ENCODE data around the gene WDR6.

The WDR6 gene

DNA sequence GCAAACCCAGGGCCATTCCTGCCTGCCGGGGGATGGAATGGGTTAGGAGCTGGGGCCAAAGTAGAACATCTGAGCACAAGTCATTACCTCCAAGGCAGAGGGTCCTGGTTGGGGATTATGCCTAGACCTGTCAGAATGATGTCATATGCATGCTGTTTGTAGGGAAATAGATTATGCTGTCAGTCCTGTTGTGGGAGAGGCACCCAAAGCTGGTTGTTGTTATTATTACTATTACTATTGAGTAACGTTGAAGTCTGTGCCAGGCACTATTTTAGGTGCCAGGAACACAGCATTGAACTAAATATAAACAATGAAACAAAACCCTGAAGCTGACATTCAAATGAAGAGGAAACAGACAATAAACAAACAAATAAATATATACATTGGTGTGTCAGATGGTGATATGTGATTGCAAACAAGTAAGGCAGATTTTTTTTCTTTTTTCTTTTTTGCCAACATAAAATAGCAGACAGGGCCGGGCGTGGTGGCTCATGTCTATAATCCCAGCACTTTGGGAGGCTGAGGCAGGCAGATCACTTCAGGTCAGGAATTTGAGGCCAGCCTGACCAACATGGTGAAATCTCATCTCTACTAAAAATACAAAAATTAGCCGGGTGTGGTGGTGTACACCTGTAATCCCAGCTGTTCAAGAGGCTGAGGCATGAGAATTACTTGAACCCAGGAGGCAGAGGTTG is 15.2 kb upstream of the WDR6 start:
- TF ChIP-seq, protein P1, sequence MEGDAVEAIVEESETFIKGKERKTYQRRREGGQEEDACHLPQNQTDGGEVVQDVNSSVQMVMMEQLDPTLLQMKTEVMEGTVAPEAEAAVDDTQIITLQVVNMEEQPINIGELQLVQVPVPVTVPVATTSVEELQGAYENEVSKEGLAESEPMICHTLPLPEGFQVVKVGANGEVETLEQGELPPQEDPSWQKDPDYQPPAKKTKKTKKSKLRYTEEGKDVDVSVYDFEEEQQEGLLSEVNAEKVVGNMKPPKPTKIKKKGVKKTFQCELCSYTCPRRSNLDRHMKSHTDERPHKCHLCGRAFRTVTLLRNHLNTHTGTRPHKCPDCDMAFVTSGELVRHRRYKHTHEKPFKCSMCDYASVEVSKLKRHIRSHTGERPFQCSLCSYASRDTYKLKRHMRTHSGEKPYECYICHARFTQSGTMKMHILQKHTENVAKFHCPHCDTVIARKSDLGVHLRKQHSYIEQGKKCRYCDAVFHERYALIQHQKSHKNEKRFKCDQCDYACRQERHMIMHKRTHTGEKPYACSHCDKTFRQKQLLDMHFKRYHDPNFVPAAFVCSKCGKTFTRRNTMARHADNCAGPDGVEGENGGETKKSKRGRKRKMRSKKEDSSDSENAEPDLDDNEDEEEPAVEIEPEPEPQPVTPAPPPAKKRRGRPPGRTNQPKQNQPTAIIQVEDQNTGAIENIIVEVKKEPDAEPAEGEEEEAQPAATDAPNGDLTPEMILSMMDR (IDR thresholded peaks at IDR 0.05; ENCODE audit: low read length, missing control alignments), result no peak
- peak overlapping the region; percentile 69 for H3K4me3 ChIP-seq (replicated peaks; ENCODE audit: low read depth, low read length)
- no peak for DNase-seq (ENCODE audit: low read depth)

DNA sequence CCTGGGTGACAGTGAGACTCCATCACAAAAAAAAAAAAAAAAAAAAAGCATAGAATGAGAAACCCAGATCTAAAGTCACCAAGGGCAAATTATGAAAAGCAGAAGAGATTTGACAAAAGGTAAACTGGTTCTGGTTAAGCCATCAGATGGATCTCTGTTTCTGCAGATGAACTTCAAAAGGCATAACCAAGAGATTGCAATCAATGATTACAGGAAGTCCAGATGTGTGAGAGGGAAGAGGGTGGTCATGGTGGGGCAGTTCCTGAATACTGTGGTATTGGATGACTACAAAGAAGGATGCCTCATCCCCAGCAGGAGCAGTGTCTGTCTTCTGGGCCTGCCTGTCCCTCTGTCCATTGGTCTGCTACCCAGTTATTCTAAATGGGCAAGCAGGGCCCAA is 13.4 kb upstream of the WDR6 start:
- TF ChIP-seq, protein P1 (IDR thresholded peaks at IDR 0.05; ENCODE audit: low read length, missing control alignments), result no peak
- no peak for DNase-seq (ENCODE audit: low read depth)
- no peak overlapping the region for H3K4me3 ChIP-seq (replicated peaks; ENCODE audit: low read depth, low read length)

DNA sequence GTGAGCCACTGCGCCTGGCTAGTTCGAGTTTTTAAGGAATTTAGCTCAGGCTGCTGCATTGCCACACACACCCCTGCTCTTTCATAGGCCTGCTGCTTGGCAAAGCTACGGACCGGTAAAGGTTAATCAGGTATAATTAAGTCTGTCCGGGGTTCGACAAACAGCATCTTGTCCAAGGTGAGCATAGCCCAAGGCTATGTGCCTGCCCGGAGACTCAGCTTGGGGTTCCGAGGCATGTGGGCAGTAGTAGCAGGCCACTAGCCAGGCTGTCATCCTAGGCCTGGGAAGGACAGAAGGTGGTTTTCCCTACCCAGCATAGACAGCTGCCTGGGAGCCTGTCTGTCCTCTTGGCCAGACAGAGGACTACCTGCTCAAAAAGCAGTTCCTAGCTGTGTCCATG is 10.6 kb upstream of the WDR6 start:
- no peak for DNase-seq (ENCODE audit: low read depth)
- TF ChIP-seq, protein P1 (IDR thresholded peaks at IDR 0.05; ENCODE audit: low read length, missing control alignments), result no peak
- no peak overlapping the region for H3K4me3 ChIP-seq (replicated peaks; ENCODE audit: low read depth, low read length)

DNA sequence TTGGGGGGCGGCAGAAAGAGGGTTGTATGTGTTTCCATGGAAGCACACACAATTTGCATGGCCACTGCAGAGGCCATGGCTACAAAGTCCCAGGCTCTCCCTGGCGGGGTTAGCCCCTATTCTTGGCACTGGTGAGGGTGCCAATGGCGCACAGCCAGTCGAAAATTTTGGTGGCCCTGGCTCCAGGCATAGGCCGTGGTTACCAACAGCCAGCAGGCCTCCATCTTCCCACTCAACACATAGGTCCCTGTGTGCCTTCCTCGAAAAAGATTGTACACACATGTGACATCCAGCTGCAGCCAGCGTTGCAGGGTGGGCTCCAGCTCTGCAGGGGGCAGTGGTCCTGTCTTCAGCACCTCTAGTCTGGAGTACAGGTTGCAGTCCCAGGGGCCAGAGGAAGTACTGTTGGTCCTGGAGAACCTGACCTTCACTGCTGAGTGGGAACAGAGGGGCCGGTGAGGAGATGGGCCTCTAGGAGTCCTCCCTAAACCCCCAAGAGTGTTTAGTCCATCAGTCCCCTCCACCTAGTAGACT is 10.0 kb upstream of the WDR6 start:
- no peak overlapping the region for H3K4me3 ChIP-seq (replicated peaks; ENCODE audit: low read depth, low read length)
- no peak for DNase-seq (ENCODE audit: low read depth)
- TF ChIP-seq, protein P1 (IDR thresholded peaks at IDR 0.05; ENCODE audit: low read length, missing control alignments), result no peak

- H3K4me3 ChIP-seq (replicated peaks; ENCODE audit: low read depth, low read length), result no peak overlapping the region
- DNase-seq (ENCODE audit: low read depth), result no peak
- TF ChIP-seq, protein P1 (IDR thresholded peaks at IDR 0.05; ENCODE audit: low read length, missing control alignments), result no peak
These were observed 9.2 kb upstream of the WDR6 start for GRCh38 chr3:48997714-48998637.

DNA sequence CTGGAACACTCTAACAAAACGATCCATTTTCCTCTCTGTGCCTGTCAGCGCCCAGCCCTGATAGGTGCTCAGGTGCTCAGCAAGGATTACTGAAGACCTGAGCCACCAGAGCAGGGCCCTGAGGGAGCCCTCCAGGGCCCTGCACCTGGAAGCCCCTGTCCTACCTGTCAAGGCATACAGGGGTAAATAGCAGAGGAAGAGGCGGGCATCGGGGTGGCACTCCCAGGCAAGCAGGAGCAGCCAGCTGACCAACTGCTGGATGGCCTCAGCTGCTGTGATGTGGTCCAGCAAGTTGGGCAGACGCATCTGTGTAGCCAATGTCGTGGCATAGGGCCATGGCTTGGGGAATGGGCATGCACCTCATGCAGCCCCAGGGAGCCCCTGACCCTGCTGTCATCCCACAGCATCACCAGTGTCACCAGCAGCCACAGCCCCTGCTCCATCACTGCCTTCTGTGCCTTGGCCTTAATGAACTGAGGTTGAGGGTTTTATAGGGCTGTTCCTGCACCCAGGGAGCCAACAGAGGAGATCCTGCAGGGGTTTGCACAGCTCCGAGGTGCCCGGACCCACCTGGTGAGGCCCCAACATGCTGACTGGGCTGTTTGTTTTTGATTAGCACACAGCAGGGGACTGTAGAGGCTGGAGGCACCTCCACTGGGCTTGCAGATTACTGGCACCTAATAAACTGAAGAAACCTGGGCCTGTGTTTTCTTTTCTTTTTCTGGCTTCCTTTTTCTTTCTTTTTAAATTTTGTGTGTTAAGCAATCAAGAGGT is 7.9 kb upstream of the WDR6 start:
- DNase-seq (ENCODE audit: low read depth), result no peak
- H3K4me3 ChIP-seq (replicated peaks; ENCODE audit: low read depth, low read length), result no peak overlapping the region
- TF ChIP-seq, protein P1 (IDR thresholded peaks at IDR 0.05; ENCODE audit: low read length, missing control alignments), result no peak

Data from fibroblast of pulmonary artery (primary cell).